RPMI7951 (cell line): Measurements from ENCODE around the gene ERMN. TPM values are rescaled to one million over a fixed set of nuclear protein-coding genes. Genes with fewer than 3 reads are reported as not detected.
"Not testable (repeated sequence)": the region's sequence is repeated elsewhere in the genome, so short reads cannot be mapped to it uniquely, and the experiment has no call there.

Experiments used
- DNase-seq: peaks from one replicate; pipeline ENCODE4 v3.0.0-alpha.2; 2012; ENCODE audit warnings: low read depth
- total RNA-seq: library from RNA; depleted of rRNA; stranded (reverse); fragments of >200 nt; shearing (Covaris generic); gene quantifications from 2 replicates; pipeline ENCODE4 v1.2.3, GENCODE V29; 2014; rRNA removed

ERMN gene
- total RNA-seq, 1 experiment from 2014 or later: not detected

GRCh38 chr2:157296958-157297357 is 28.7 kb downstream of the ERMN start:
- no peak for DNase-seq

DNA sequence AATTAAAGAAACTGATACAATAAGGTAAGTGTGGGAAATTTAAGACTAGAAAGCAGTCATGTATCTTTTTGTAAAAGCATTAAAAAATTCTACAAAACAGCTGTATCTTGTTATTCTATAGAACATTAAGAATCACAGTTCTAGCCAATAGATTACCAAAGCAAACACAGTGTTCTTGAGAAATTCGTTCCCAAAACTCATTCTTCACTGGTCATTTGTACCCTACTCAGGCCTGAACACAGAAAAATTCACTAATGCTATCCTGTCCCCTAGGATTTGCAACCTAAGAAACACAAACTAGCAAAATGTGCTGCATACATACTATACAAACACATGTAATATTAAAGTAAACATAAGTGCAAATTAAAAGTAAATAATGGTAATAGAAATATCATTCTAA is 29.1 kb downstream of the ERMN start:
- no peak for DNase-seq

DNA sequence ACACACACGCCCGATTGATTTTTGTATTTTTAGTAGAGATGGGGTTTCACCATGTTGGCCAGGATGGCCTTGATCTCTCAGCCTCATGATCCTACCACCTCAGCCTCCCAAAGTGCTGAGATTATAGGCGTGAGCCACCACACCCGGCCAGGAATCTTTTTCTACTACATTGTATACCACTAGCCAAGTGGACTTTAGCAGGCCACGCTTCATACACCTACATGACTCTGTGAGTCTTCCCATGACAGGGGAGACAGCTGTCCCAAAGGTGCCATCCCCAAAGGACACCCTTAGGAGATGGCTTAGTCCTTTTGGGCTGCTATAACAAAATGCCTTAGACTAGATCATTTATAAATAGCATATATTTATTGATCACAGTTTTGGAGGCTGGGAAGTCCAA is 32.8 kb downstream of the ERMN start:
- no peak for DNase-seq

- no peak for DNase-seq
Measured at GRCh38 chr2:157291018-157291417, 34.6 kb downstream of the ERMN start.

- DNase-seq: no peak
Measured at GRCh38 chr2:157290525-157290924, 35.1 kb downstream of the ERMN start.

DNA sequence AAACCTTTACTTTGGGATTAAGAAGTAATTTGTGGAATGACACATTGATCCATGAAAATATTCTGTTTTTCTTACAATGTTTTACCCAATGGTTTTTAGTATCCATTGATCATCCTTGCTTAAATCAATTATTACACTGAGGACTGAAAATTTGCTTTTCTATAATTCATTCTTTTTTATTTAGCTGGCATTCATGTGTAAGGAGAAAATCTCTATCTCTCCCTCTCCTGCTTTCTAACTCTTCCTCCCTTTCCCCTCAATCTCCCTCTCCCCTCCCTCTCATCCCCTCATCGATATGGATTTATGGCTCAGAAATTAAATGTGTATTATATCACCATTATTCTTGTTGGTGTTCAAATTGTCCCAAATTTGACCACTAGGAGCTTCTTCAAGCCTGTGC is 38.5 kb downstream of the ERMN start:
- DNase-seq: no peak

DNA sequence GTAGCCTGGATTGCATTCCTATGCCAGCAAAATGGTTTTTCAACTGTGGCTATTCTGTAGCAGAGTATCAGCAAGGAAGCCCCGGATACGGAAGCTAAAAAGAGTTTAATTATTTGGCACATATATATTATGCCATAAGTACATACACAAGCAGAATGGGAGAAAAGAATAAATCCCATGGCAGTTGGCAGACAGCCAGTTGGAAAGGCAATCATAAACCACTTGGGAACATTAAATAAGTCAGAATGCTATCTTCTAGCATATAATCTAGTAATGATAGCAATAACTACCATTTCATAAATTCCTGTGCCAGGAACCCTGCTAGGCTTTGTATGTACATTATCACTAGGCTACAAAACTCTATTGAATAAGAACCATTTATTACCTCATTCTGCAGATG is 42.2 kb downstream of the ERMN start:
- no peak for DNase-seq

- no peak for DNase-seq
Measured at GRCh38 chr2:157281316-157281715, 44.3 kb downstream of the ERMN start.

DNA sequence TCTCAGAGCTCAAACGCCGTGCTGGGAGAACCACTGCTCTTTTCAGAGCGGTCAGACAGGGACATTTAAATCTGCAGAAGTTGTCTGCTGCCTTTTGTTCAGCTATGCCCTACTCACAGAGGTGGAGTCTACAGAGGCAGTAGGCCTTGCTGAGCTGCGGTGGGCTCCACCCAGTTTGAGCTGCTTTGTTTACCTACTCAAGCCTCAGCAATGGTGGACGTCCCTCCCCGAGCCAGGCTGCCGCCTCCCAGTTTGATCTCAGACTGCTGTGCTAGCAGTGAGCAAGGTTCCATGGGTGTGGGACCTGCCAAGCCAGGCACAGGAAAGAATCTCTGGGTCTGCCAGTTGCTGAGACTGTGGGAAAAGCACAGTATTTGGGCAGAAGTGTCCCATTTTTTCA is 46.3 kb downstream of the ERMN start:
- not testable (repeated sequence) for DNase-seq

DNA sequence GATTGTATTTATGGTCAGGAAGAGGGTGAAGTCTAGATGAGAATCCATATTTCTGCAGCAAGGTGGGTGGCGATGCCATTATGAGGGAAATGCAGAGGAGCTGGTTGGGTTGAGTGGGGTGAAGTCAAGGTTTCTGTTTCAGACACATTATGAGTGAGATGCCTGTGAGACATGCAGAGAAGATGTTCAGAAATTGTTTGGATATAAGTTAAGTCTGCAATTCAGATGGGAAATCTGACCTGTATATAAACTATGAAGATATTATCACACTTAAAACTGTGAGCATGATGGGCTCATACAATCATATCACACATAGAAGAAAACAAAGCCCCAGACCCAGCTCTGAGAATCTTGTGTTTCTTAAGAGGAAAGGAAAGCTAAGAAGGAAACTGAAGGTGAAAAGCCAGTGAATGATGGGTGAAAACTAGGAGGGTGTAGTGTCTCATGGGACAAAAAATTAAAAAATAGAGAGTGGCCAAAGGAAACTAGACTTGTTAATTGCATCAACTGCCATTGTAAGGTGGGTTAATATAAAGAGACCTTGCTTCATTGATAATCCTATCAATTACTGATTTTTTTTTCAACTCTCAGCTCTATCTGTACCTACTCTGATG is 53.9 kb downstream of the ERMN start:
- DNase-seq: no peak

GRCh38 chr2:157269922-157270321 is 55.7 kb downstream of the ERMN start:
- no peak for DNase-seq

DNA sequence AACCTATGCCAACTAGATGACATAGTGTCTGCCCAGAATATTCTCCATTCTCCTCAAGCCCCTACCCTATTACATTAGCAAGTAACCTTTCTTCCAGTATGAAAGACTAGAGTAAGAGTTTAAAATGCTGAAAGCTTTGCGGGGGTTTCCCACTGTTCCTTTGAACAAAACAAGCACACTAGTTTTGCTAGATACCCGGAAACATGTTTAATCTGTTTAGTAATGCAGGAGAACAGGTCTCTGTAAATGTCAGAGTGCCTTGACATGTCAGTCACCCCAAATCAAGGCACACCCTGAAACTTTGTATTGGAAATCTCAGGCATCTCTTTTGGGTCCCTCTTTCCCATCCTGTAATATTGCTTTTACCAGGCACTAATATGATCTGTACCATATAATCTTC is 56.6 kb downstream of the ERMN start:
- DNase-seq: no peak

Other genes with a start within 250 kb of the ERMN start
- gene GALNT5, start 68.1 kb downstream of the ERMN start, total RNA-seq: 10.6 TPM in 2 replicates
- gene CYTIP, start 118.3 kb upstream of the ERMN start, total RNA-seq: 0.72 and 1.8 TPM in 2 replicates